AG09319 (cell line): ENCODE results near the gene POLR3A.

Source experiments
- DNase-seq: peaks from one replicate; pipeline ENCODE4 v3.0.0-alpha.2; 2010; ENCODE audit warnings: low read depth; ENCODE audit errors: extremely low read depth
- CTCF ChIP-seq: IDR thresholded peaks from 2 replicates; pipeline ENCODE4 v1.5.1; 2011; ENCODE audit warnings: low read depth, mild to moderate bottlenecking, inconsistent platforms, low read length, moderate library complexity

Gene POLR3A

GRCh38 chr10:78028438-78029268 lies 662 bp downstream of the POLR3A start:
- TF ChIP-seq CTCF, result no peak
- DNase-seq, result no peak

- DNase-seq, result no peak
- no peak for TF ChIP-seq CTCF
Observed at GRCh38 chr10:78025685-78026364, 3.5 kb downstream of the POLR3A start.

GRCh38 chr10:78023741-78024140 lies 5.6 kb downstream of the POLR3A start:
- no peak for TF ChIP-seq CTCF
- no peak for DNase-seq

- no peak for DNase-seq
- TF ChIP-seq CTCF, result no peak
Observed at GRCh38 chr10:78021201-78021600, 8.1 kb downstream of the POLR3A start.

GRCh38 chr10:78019264-78019663 lies 10.1 kb downstream of the POLR3A start:
- no peak for DNase-seq
- no peak for TF ChIP-seq CTCF

- DNase-seq, result no peak
- TF ChIP-seq CTCF, result no peak
Observed at GRCh38 chr10:78017856-78018255, 11.5 kb downstream of the POLR3A start.

- no peak for DNase-seq
- TF ChIP-seq CTCF, result no peak
Observed at GRCh38 chr10:78015546-78015945, 13.8 kb downstream of the POLR3A start.
